Naive thymus-derived CD4-positive, alpha-beta T cell (primary cell): ENCODE measurements around the gene ACSBG1. TPM values are rescaled to one million over a fixed set of nuclear protein-coding genes. Genes with fewer than 3 reads are reported as not detected.

Experiments used
- ATAC-seq: fragments of 150-1000 bp; cut with Tn5 transposase; 2 replicates; pipeline ENCODE4 v1.10.0; 2021; ENCODE audit warnings: mild to moderate bottlenecking, moderate library complexity
- CTCF ChIA-PET: fragments of 350-600 bp; sonication (Branson Sonifier 250); formaldehyde crosslinking; loops from one replicate; lab custom pipeline; 2021; ENCODE audit warnings: antibody characterized with exemption; lab: Charles Lee
- POLR2A ChIA-PET: fragments of 350-600 bp; sonication (Branson Sonifier 250); formaldehyde crosslinking; loops from one replicate; lab custom pipeline; 2021; ENCODE audit warnings: antibody characterized with exemption, inconsistent platforms; lab: Charles Lee
- DNase-seq, 9 donors: peaks; one replicate each; pipeline versions ENCODE4 v3.0.0 to v3.0.0-alpha.2; 2020 to 2022; ENCODE audit warnings: mixed read lengths in 1 of 9
- H3K27ac ChIP-seq: one replicate; pipeline ENCODE4 v1.7.0; 2013; ENCODE audit warnings: mild to moderate bottlenecking, low read depth, low read length, moderate library complexity
- H3K27me3 ChIP-seq, 2 donors: one replicate each; pipeline ENCODE4 v1.7.0; 2013; ENCODE audit warnings: low read length in 2 of 2, mild to moderate bottlenecking in 2 of 2, moderate library complexity in 2 of 2; ENCODE audit not compliant: control insufficient read depth in 2 of 2, insufficient read depth in 2 of 2
- H3K36me3 ChIP-seq, 3 experiments: 1 replicate in 2 of 3; 2 replicates in 1 of 3; pipeline ENCODE4 v1.7.0; 2013; ENCODE audit warnings: low read length in 3 of 3, mild to moderate bottlenecking in 3 of 3, moderate library complexity in 1 of 3; ENCODE audit not compliant: insufficient read depth in 3 of 3, control insufficient read depth in 2 of 3
- H3K4me1 ChIP-seq, 2 donors: one replicate each; pipeline ENCODE4 v1.7.0; 2013; ENCODE audit warnings: low read length in 2 of 2, mild to moderate bottlenecking in 2 of 2, moderate library complexity in 1 of 2; ENCODE audit not compliant: control insufficient read depth in 2 of 2, insufficient read depth in 2 of 2
- H3K4me3 ChIP-seq: 2 replicates; pipeline ENCODE4 v1.7.0; 2013; ENCODE audit warnings: mild to moderate bottlenecking, low read length
- H3K9me3 ChIP-seq, 3 experiments: 1 replicate in 2 of 3; 2 replicates in 1 of 3; pipeline ENCODE4 v1.7.0; 2013; ENCODE audit warnings: low read length in 3 of 3; ENCODE audit not compliant: control insufficient read depth in 2 of 3
- H3K27ac Mint-ChIP-seq, 9 donors: one replicate each; pipeline ENCODE4 v1.8.0; 2020 to 2022; ENCODE audit warnings: mixed read lengths in 9 of 9, mild to moderate bottlenecking in 8 of 9, moderate library complexity in 5 of 9, inconsistent platforms in 2 of 9
- H3K27me3 Mint-ChIP-seq, 5 donors: one replicate each; pipeline ENCODE4 v1.8.0; 2021 to 2022; ENCODE audit warnings: mixed read lengths in 5 of 5, mild to moderate bottlenecking in 1 of 5
- H3K36me3 Mint-ChIP-seq, 5 donors: one replicate each; pipeline ENCODE4 v1.8.0; 2020 to 2022; ENCODE audit warnings: mixed read lengths in 5 of 5, mild to moderate bottlenecking in 3 of 5, inconsistent platforms in 1 of 5
- H3K4me1 Mint-ChIP-seq, 7 donors: one replicate each; pipeline ENCODE4 v1.8.0; 2020 to 2022; ENCODE audit warnings: mixed read lengths in 7 of 7, mild to moderate bottlenecking in 3 of 7, inconsistent platforms in 1 of 7
- H3K4me3 Mint-ChIP-seq, 10 donors: one replicate each; pipeline ENCODE4 v1.8.0; 2020 to 2022; ENCODE audit warnings: mild to moderate bottlenecking in 10 of 10, mixed read lengths in 10 of 10, moderate library complexity in 6 of 10, inconsistent platforms in 2 of 10
- H3K9me3 Mint-ChIP-seq, 11 donors: one replicate each; pipeline ENCODE4 v1.8.0; 2020 to 2022; ENCODE audit warnings: mixed read lengths in 11 of 11, mild to moderate bottlenecking in 4 of 11, inconsistent platforms in 1 of 11, moderate library complexity in 1 of 11
- intact Hi-C, 2 donors: fragments of 100-400 bp; cut with micrococcal nuclease; formaldehyde crosslinking; loops; one replicate each; pipeline ENCODE4 v1.15.1; 2023
- polyA plus RNA-seq, 2 donors: library from polyadenylated mRNA; unstranded; fragments of 300-500 nt; fragmentation: Illumina TruSeq; gene quantifications; one replicate each; pipeline ENCODE4 v1.2.3, GENCODE V29; 2021
- total RNA-seq, 6 experiments: library from RNA in 5 of 6; stranded (reverse) in 5 of 6; gene quantifications; 1 replicate in 5 of 6; 2 replicates in 1 of 6; pipeline ENCODE4 v1.2.3 and lab custom pipeline; 2021 to 2026

ACSBG1 gene
- total and polyA plus RNA-seq, 7 experiments from 2014 or later = 0.06 to 0.39 TPM; not detected in 5

- no peak overlapping the region for H3K4me3 Mint-ChIP-seq
- H3K9me3 ChIP-seq = no peaks in the 10 kb centered on the region
- intact Hi-C loops = loop anchor here in 1 of 2 donors (5.0 kb wide), 1 partner anchor 110 kb away; the partner anchor contains the start of gene CIB2
- H3K4me1 ChIP-seq = no peaks in the 10 kb centered on the region
- no peak overlapping the region for H3K4me3 ChIP-seq
- ChIA-PET POLR2A (no interaction called here), CTCF (interaction anchor here (0.9 to 5.2 kb wide), 7 partner anchors 16 to 332 kb away, joined by 3 to 51 read pairs (median 4); no protein-coding TSS in a partner anchor)
- H3K27me3 ChIP-seq = no peaks in the 10 kb centered on the region
- no peaks in the 10 kb centered on the region for H3K36me3 Mint-ChIP-seq
- H3K4me1 Mint-ChIP-seq = peaks cover 0 to 4% (median 0%) of the 10 kb centered on the region in 7 donors
- no peaks in the 10 kb centered on the region for H3K36me3 ChIP-seq
- H3K9me3 Mint-ChIP-seq = peaks cover 0 to 1% (median 0%) of the 10 kb centered on the region in 11 donors
- DNase-seq (no peak), ATAC-seq (no peak)
- H3K27ac Mint-ChIP-seq = no peak overlapping the region
- H3K27me3 Mint-ChIP-seq = peaks cover 0 to 4% (median 0%) of the 10 kb centered on the region in 5 donors
- no peak overlapping the region for H3K27ac ChIP-seq
Measured at GRCh38 chr15:78242128-78242527, 7.8 kb upstream of the ACSBG1 start.

GRCh38 chr15:78241017-78241416, 6.7 kb upstream of the ACSBG1 start:
- no peaks in the 10 kb centered on the region for H3K4me1 ChIP-seq
- H3K36me3 ChIP-seq = no peaks in the 10 kb centered on the region
- ATAC-seq = peak; percentile 94
- ChIA-PET CTCF (interaction anchor here (0.6 to 5.2 kb wide), 24 partner anchors 10 to 333 kb away, joined by 3 to 51 read pairs (median 4); partner anchors contain the start of gene CIB2), POLR2A (interaction anchor here (0.7 kb wide), 1 partner anchor 230 kb away, joined by 3 read pairs; no protein-coding TSS in a partner anchor)
- no peak overlapping the region for H3K4me3 Mint-ChIP-seq
- no peak overlapping the region for H3K27ac Mint-ChIP-seq
- H3K9me3 Mint-ChIP-seq = peaks cover 0 to 1% (median 0%) of the 10 kb centered on the region in 11 donors
- peaks cover 0 to 4% (median 0%) of the 10 kb centered on the region in 5 donors for H3K27me3 Mint-ChIP-seq
- peak; percentile 55 to 82 (median 69) for DNase-seq
- no peaks in the 10 kb centered on the region for H3K27me3 ChIP-seq
- H3K4me3 ChIP-seq = no peak overlapping the region
- H3K4me1 Mint-ChIP-seq = peaks cover 0 to 4% (median 0%) of the 10 kb centered on the region in 7 donors
- no peaks in the 10 kb centered on the region for H3K36me3 Mint-ChIP-seq
- intact Hi-C loops = loop anchor here (1.0 to 5.0 kb wide), 11 partner anchors 46 to 331 kb away; partner anchors contain the start of gene CIB2 (in 2 of the 2)
- no peaks in the 10 kb centered on the region for H3K9me3 ChIP-seq
- no peak overlapping the region for H3K27ac ChIP-seq

DNA sequence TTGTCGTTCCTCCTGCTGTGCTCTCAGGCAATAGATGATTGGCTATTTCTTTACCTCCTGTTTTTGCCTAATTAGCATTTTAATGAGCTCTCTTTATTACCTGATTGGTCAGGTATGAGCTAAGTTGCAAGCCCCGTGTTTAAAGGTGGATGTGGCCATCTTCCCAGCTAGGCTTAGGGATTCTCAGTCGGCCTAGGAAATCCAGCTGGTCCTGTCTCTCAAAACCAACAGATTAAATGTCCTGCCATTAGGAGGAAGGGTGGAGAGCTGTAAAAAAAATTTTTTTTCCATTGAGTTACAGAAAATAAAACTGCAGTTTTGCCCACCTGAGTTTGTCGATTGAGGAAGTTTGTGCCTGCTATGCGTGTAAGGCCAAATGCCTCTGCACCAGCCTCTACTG, 5.4 kb upstream of the ACSBG1 start:
- no peak overlapping the region for H3K27ac ChIP-seq
- CTCF ChIA-PET = interaction anchor here (0.6 to 5.2 kb wide), 13 partner anchors 15 to 332 kb away, joined by 3 to 51 read pairs (median 4); no protein-coding TSS in a partner anchor
- Mint-ChIP-seq H3K9me3 (peaks cover 0 to 1% (median 0%) of the 10 kb centered on the region in 11 donors), H3K4me1 (peaks cover 0 to 4% (median 0%) of the 10 kb centered on the region in 7 donors), H3K4me3 (no peak overlapping the region), H3K36me3 (no peaks in the 10 kb centered on the region), H3K27ac (peak overlapping the region in 1 of 9 donors; percentile 49), H3K27me3 (peaks cover 0 to 6% (median 4%) of the 10 kb centered on the region in 5 donors)
- no peak for ATAC-seq
- H3K4me3 ChIP-seq = no peak overlapping the region
- no peaks in the 10 kb centered on the region for H3K36me3 ChIP-seq
- no peaks in the 10 kb centered on the region for H3K9me3 ChIP-seq
- POLR2A ChIA-PET = interaction anchor here (1.1 kb wide), 1 partner anchor 123 kb away, joined by 7 read pairs; no protein-coding TSS in a partner anchor
- H3K27me3 ChIP-seq = no peaks in the 10 kb centered on the region
- DNase-seq = no peak
- intact Hi-C loops = loop anchor here in 1 of 2 donors (2.0 to 5.0 kb wide), 3 partner anchors 108 to 329 kb away; partner anchors contain the start of gene CIB2
- no peaks in the 10 kb centered on the region for H3K4me1 ChIP-seq

GRCh38 chr15:78237146-78237545, 2.8 kb upstream of the ACSBG1 start:
- intact Hi-C loops = no loop called here
- Mint-ChIP-seq H3K36me3 (no peaks in the 10 kb centered on the region), H3K9me3 (peaks cover 0 to 2% (median 0%) of the 10 kb centered on the region in 11 donors), H3K27ac (no peak overlapping the region), H3K27me3 (peaks cover 0 to 16% (median 12%) of the 10 kb centered on the region in 5 donors), H3K4me3 (no peak overlapping the region), H3K4me1 (peaks cover 0 to 13% (median 0%) of the 10 kb centered on the region in 7 donors)
- Histone ChIP-seq H3K9me3 (no peaks in the 10 kb centered on the region), H3K4me3 (no peak overlapping the region), H3K27ac (no peak overlapping the region), H3K36me3 (no peaks in the 10 kb centered on the region), H3K27me3 (no peaks in the 10 kb centered on the region), H3K4me1 (no peaks in the 10 kb centered on the region)
- POLR2A ChIA-PET = no interaction called here
- CTCF ChIA-PET = no interaction called here
- ATAC-seq (no peak), DNase-seq (no peak)

GRCh38 chr15:78236491-78236890, 2.1 kb upstream of the ACSBG1 start:
- Mint-ChIP-seq H3K36me3 (no peaks in the 10 kb centered on the region), H3K4me1 (peaks cover 0 to 13% (median 0%) of the 10 kb centered on the region in 7 donors), H3K9me3 (peaks cover 0 to 2% (median 0%) of the 10 kb centered on the region in 11 donors), H3K27ac (no peak overlapping the region), H3K27me3 (peaks cover 0 to 16% (median 12%) of the 10 kb centered on the region in 5 donors), H3K4me3 (no peak overlapping the region)
- Histone ChIP-seq H3K4me3 (no peak overlapping the region), H3K27me3 (no peaks in the 10 kb centered on the region), H3K9me3 (no peaks in the 10 kb centered on the region), H3K27ac (no peak overlapping the region), H3K36me3 (no peaks in the 10 kb centered on the region), H3K4me1 (no peaks in the 10 kb centered on the region)
- POLR2A ChIA-PET = no interaction called here
- DNase-seq = no peak
- CTCF ChIA-PET = interaction anchor here (0.5 to 0.8 kb wide), 3 partner anchors 200 to 244 kb away, joined by 3 to 4 read pairs (median 3); no protein-coding TSS in a partner anchor
- intact Hi-C loops = no loop called here
- no peak for ATAC-seq

DNA sequence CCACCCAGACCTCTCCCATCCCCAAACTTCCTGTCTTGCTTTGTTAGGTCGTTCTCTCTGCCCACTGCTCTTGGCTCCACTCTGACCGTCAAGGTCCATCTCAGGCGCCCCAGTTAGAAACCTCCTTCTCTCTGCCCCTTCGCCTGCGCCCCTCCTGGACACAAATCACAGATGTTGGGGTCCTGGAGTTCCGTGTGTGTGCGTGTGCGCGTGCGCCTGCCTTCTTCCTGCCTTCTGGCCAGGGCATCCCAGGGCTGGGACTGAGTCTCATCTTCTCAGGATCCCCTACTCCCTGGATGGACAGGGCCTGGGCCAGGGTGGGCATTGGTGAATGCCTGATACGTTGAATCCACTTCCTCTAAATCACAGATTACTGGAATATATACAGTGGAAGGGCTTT, 869 bp downstream of the ACSBG1 start:
- Mint-ChIP-seq H3K9me3 (peaks cover 0 to 2% (median 0%) of the 10 kb centered on the region in 11 donors), H3K4me3 (no peak overlapping the region)
- POLR2A ChIA-PET = no interaction called here

More for the DNA sequence above, 869 bp downstream of the ACSBG1 start:
- Histone ChIP-seq H3K4me1 (no peaks in the 10 kb centered on the region), H3K27ac (no peak overlapping the region), H3K4me3 (no peak overlapping the region), H3K27me3 (no peaks in the 10 kb centered on the region), H3K36me3 (no peaks in the 10 kb centered on the region), H3K9me3 (no peaks in the 10 kb centered on the region)
- DNase-seq (no peak), ATAC-seq (no peak)
- peak overlapping the region in 1 of 9 donors; percentile 59 for H3K27ac Mint-ChIP-seq
- peaks cover 0 to 16% (median 12%) of the 10 kb centered on the region in 5 donors for H3K27me3 Mint-ChIP-seq
- intact Hi-C loops = no loop called here
- H3K4me1 Mint-ChIP-seq = peaks cover 0 to 10% (median 0%) of the 10 kb centered on the region in 7 donors
- CTCF ChIA-PET = no interaction called here
- no peaks in the 10 kb centered on the region for H3K36me3 Mint-ChIP-seq
